T-helper 1 cell treated with Interleukin-12 subunit alpha and Interleukin-12 subunit beta and Interleukin-4 antibody, amounts not matched to agents 30 μg/mL and 1 μg/mL, for 36 hours (primary cell): ENCODE results near the gene ABL2.
"Not testable (repeated sequence)": the region's sequence is repeated elsewhere in the genome, so short reads cannot be mapped to it uniquely, and the experiment has no call there.

Source experiments
- H3K27ac Mint-ChIP-seq: one replicate; pipeline ENCODE4 v1.8.0; 2021; ENCODE audit warnings: mild to moderate bottlenecking, mixed read lengths
- H3K27me3 Mint-ChIP-seq: one replicate; pipeline ENCODE4 v1.8.0; 2021; ENCODE audit warnings: low read depth, mixed read lengths
- H3K36me3 Mint-ChIP-seq: one replicate; pipeline ENCODE4 v1.8.0; 2021; ENCODE audit warnings: low read depth, mixed read lengths
- H3K4me1 Mint-ChIP-seq: one replicate; pipeline ENCODE4 v1.8.0; 2021; ENCODE audit warnings: low read depth, mixed read lengths
- H3K4me3 Mint-ChIP-seq: one replicate; pipeline ENCODE4 v1.8.0; 2021; ENCODE audit warnings: mild to moderate bottlenecking, moderate library complexity, mixed read lengths
- H3K9me3 Mint-ChIP-seq: one replicate; pipeline ENCODE4 v1.8.0; 2021; ENCODE audit warnings: mixed read lengths

Gene ABL2

DNA sequence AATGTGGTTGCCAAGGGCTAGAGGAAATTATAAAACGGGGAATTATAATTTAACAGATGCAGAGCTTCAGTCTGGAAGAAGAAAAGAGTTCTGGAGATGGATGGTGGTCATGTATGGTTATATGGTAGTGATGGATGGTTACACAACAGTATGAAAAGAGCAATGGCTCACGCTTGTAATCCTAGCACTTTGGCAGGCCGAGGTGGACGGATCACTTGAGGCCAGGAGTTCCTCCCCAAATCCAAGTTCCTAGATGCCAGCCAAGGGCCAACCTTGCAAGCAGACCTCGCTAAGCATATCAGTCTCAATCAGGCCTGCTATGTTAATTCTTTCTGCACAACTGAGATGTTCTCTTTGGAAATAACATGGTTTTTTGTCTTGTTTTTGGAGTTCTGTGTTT, 33.6 kb downstream of the ABL2 start:
- H3K4me3 Mint-ChIP-seq, H3K4me1 Mint-ChIP-seq, H3K27ac Mint-ChIP-seq, H3K9me3 Mint-ChIP-seq, H3K36me3 Mint-ChIP-seq, H3K27me3 Mint-ChIP-seq: not testable (repeated sequence)

DNA sequence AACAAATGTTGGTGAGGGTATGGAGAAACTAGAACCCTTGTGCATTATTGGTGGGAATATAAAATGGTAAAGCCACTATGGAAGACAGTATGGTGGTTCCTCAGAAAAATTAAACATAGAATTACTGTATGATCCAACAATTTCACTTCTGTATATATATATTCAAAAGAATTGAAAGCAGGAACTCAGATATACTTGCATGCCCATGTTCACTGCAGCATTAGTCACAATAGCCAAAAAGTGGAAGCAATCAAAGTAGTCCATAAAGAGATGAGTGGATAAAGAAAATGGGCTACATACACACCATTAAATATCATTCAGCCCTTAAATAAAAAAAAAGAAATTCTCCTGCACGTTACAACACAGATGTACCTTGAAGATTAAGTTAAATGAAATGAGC, 34.1 kb downstream of the ABL2 start:
- no peaks in the 10 kb centered on the region for H3K36me3 Mint-ChIP-seq

DNA sequence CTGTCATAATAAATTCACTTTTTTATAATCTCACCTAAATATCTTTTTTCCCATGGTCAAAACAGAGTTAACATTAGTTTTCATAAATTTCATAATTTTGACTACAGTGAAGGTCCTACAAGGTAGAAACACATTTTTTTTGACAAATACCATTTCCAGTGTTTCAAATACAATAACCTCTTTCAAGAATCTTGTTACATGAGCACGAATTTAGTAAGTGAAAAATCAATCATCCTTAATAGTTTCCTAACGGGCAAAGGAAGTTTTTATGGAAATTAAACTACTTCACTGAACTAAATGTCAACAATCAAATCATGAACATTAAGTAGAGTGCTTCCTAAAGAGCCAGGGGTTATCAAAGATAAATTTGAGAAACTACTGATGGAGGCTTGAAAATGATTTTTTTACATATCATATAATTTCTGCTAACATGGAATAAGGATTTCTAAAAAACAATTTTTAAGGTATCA, 35.4 kb downstream of the ABL2 start:
- H3K4me1 Mint-ChIP-seq, result peaks cover 10% of the 10 kb centered on the region

More for the DNA sequence above, 34.1 kb downstream of the ABL2 start:
- peaks cover 10% of the 10 kb centered on the region for H3K4me1 Mint-ChIP-seq
- no peak overlapping the region for H3K4me3 Mint-ChIP-seq
- no peaks in the 10 kb centered on the region for H3K9me3 Mint-ChIP-seq
- H3K27me3 Mint-ChIP-seq, result no peaks in the 10 kb centered on the region
- no peak overlapping the region for H3K27ac Mint-ChIP-seq

DNA sequence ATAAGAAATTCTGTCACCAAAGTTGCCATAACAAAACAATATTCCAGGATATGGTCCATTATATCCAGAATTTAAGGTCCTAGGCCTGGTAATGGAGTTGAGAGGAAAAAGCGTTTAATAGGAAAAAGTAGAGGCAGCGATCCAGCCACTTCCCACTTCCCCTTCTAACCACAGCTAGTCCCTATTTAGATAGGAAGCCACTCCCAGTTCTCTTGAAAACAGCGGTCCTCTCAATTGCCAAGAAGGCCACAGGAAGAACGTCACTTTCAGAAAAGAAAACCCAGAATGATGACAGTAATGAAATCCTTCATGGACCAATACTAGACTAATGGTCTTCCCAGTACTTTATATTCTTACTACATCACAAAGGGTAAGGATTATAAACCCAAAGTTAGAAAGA, 38.6 kb downstream of the ABL2 start:
- H3K27me3 Mint-ChIP-seq, result no peaks in the 10 kb centered on the region
- peaks cover 20% of the 10 kb centered on the region for H3K4me1 Mint-ChIP-seq
- H3K36me3 Mint-ChIP-seq, result no peaks in the 10 kb centered on the region
- no peak overlapping the region for H3K4me3 Mint-ChIP-seq
- no peaks in the 10 kb centered on the region for H3K9me3 Mint-ChIP-seq
- peak overlapping the region; percentile 15 for H3K27ac Mint-ChIP-seq

More for the DNA sequence above, 35.4 kb downstream of the ABL2 start:
- Mint-ChIP-seq H3K27ac (no peak overlapping the region), H3K27me3 (no peaks in the 10 kb centered on the region), H3K36me3 (no peaks in the 10 kb centered on the region), H3K4me3 (no peak overlapping the region), H3K9me3 (no peaks in the 10 kb centered on the region)

DNA sequence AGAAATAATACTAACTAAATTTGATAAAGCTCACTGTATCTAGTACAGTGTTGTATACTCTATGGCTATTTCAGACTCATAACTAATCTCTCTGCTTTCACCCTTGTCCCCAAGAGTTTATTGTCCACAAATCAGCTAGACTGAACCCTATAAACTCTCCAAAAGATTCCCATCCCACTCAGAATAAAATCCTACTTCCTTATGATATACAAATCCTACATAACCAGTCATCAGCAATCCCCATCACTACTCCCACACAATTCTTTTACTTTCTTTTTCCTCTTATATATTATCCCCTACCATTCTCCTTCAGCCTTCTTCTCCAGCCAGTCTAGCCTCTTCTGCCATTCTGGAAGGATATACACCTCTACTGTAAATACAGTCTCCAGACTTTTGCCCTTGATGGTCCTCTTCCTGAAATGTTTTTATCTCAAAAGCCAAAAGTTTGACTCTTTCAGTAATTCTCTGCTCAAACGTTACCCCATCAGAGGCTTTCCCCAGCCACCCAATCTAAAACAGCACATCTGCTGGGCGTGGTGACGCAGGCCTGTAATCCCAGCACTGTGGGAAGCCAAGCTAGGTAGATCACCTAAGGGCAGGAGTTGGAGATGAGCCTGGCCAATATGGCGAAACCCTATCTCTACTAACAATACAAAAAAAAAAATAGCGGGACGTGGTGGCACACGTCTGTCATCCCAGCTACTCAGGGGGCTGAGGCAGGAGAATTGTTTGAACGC, 41.6 kb downstream of the ABL2 start:
- H3K27me3 Mint-ChIP-seq, result no peaks in the 10 kb centered on the region
- no peak overlapping the region for H3K4me3 Mint-ChIP-seq
- no peak overlapping the region for H3K27ac Mint-ChIP-seq
- H3K9me3 Mint-ChIP-seq, result no peaks in the 10 kb centered on the region
- no peaks in the 10 kb centered on the region for H3K36me3 Mint-ChIP-seq
- peaks cover 23% of the 10 kb centered on the region for H3K4me1 Mint-ChIP-seq

DNA sequence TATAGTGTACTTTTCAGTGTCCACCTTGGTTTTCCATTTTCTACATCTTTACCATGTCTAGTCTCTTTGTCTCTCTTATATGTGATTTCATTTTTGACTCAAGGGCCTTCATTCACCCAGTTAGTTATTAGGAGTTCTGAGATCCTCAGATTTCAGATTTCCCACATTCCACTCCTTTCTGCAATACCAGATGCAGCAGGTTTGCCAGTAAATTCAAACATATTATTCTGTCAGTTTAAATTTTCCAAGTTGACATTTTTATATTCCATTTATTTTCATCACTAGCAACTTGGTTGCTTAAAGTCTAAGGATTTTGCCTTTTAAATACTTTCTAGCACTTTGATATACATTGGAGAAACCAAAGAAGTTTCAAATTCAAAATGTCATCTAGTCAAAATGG, 42.4 kb downstream of the ABL2 start:
- Mint-ChIP-seq H3K4me1 (peaks cover 23% of the 10 kb centered on the region), H3K4me3 (no peak overlapping the region), H3K36me3 (no peaks in the 10 kb centered on the region), H3K27ac (no peak overlapping the region), H3K27me3 (no peaks in the 10 kb centered on the region), H3K9me3 (no peaks in the 10 kb centered on the region)

DNA sequence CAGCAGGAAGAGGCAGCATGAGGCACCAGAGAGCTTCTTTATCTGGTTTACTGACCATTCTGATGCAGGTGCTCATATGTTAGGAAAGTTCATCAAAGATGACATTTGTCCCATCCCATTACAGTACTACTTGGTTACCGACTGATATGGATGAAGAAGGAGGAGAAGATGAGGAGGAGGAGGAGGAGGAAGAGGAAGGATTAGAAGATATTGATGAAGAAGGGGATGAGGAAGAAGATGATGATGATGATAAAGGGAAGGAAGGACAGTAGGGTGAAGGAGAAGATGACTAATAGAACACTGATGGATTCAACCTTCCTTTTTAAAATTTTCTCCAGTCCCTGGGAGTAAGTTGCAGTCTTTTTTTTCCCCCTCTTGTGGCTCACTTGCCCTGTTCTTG, 45.1 kb downstream of the ABL2 start:
- Mint-ChIP-seq H3K4me3 (no peak overlapping the region), H3K4me1 (peaks cover 16% of the 10 kb centered on the region), H3K36me3 (no peaks in the 10 kb centered on the region), H3K27ac (no peak overlapping the region), H3K27me3 (no peaks in the 10 kb centered on the region), H3K9me3 (no peaks in the 10 kb centered on the region)

DNA sequence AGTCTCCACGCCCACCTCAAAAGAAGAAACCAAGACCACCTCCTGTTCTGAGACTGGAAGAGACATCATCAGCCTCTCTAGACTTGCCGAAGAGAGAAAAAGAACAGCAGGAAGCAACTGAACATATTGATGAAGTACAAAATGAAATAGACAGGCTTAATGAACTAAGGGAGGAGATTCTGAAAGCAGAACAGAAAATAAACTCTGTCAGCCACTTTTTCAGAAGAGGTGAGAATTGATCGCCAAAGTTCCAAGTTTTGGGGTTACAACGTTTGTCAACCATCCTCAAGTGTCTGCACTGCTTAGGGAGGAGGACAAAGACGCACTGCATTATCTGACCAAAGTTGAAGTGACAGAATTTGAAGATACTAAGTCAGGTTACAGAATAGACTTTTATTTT, 45.6 kb downstream of the ABL2 start:
- no peak overlapping the region for H3K27ac Mint-ChIP-seq

DNA sequence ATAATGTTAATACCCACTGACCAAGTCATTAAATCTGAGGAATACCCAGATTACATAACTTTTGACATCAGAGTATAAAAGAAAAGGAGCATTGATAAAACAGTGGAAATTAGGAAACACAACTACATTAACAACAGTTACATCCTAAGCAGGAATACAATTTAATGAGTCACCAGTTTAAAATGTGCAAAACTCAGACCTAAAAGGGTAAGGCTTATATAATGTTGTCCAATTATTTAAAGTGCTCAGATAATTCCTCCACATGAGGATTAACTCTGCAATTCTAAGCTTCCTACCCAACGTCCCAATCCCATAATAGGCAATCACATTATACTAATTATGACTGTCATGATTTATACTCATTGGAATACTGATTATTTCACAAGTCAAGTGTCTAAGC, 50.5 kb downstream of the ABL2 start:
- Mint-ChIP-seq H3K4me3 (no peak overlapping the region), H3K27me3 (no peaks in the 10 kb centered on the region), H3K27ac (no peak overlapping the region), H3K4me1 (peaks cover 6% of the 10 kb centered on the region), H3K36me3 (no peaks in the 10 kb centered on the region), H3K9me3 (no peaks in the 10 kb centered on the region)

More for the DNA sequence above, 45.6 kb downstream of the ABL2 start:
- H3K9me3 Mint-ChIP-seq, result no peaks in the 10 kb centered on the region
- peaks cover 16% of the 10 kb centered on the region for H3K4me1 Mint-ChIP-seq
- H3K4me3 Mint-ChIP-seq, result no peak overlapping the region
- H3K27me3 Mint-ChIP-seq, result no peaks in the 10 kb centered on the region
- H3K36me3 Mint-ChIP-seq, result no peaks in the 10 kb centered on the region

DNA sequence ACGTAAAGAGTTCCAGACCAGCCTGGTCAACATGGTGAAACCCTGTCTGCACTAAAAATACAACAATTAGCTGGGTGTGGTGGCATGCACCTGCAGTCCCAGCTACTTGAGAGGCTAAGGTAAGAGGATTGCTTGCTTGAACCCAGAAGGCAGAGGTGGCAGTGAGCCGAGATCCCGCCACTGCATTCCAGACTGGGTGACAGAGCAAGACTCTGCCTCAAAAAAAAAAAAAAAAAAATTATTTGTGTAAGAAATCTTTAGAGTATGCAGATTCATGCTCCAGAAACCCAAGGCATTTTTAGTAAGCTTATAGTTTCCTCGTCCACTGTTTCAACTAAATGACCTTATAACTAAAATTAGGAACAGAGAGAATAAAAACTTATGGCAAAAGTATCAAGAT, 51.3 kb downstream of the ABL2 start:
- Mint-ChIP-seq H3K4me3 (no peak overlapping the region), H3K27me3 (no peaks in the 10 kb centered on the region), H3K36me3 (no peaks in the 10 kb centered on the region), H3K27ac (no peak overlapping the region), H3K9me3 (no peaks in the 10 kb centered on the region), H3K4me1 (peaks cover 4% of the 10 kb centered on the region)

DNA sequence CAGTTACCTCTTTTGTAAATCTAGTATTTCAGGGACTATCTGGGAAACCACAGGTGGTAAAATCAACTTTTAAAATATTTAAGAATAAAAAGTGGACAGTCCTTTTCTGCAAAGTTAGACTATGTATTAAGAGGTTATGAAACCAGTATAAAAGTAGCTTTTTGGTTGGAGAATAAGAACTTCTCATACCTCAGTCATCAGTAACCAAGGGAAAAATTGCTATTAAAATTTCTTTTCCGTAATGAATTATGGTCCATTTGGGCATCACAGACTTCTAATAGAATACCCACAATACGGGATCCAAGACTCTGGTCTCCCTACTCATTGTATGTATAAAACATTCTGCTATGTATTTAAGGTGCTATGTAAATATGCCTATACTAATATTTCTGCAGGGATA, 51.9 kb downstream of the ABL2 start:
- Mint-ChIP-seq H3K27me3 (no peaks in the 10 kb centered on the region), H3K9me3 (no peaks in the 10 kb centered on the region), H3K4me3 (no peak overlapping the region), H3K36me3 (no peaks in the 10 kb centered on the region), H3K4me1 (peaks cover 4% of the 10 kb centered on the region), H3K27ac (no peak overlapping the region)

DNA sequence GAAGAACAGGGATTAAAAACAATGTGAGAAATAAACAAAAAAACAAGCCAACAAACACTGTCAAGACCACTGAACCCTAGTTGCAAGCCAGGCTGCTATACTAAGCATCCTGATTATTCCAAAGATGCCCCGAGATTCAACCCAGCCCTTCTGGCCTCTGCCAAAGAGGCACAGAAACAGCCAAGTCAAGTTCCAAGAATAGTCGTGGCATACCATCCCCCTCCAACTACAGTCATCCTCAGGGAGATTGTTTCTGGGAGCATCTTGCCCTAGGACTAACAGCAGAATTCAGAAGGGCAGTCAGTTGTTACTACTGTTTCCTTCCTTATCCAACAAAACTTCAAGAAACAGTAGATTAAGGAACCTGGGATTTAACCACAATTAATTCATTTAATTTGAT, 52.3 kb downstream of the ABL2 start:
- no peaks in the 10 kb centered on the region for H3K36me3 Mint-ChIP-seq

DNA sequence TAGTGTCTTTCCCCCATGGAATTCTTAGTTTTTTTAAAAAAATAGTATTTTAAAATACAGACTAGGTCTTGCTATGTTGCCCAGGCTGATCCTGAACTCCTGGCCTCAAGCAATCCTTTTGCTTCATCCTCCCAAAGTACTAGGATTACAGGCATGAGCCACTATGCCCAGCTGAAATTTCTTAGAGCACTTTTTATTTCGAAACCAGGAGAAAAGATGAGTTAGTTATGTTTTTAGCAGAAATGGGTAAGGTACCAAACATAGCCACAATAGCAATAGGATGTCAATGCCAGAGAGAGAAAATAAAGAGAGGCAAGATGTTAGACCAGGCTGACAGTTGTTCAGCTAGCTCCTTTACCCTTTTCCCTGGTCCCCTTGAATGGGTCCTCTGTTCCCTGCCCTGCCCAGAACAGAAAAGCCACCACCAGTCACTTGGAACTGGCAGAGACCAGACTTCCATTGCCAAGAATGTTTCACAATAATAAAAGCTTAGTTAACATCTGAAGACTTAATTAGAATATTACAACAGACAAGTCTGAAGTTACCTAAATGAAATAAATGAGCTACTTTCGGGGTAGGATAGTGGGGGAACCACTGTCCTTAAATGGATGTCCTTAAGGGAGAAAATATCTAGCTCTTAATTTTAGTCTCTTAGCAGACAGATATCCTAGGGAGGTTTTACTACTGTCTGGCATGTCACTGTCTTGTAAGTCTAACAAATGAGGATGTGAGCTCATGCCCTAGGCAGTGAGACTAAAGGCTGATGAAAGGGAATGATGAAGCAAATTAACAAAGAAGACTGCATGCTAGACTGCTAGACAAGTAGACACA, 54.3 kb downstream of the ABL2 start:
- Mint-ChIP-seq H3K27me3 (no peaks in the 10 kb centered on the region), H3K4me3 (no peak overlapping the region), H3K9me3 (no peaks in the 10 kb centered on the region), H3K36me3 (no peaks in the 10 kb centered on the region), H3K4me1 (peaks cover 1% of the 10 kb centered on the region), H3K27ac (no peak overlapping the region)

More for the DNA sequence above, 52.3 kb downstream of the ABL2 start:
- Mint-ChIP-seq H3K4me3 (no peak overlapping the region), H3K27ac (no peak overlapping the region), H3K27me3 (no peaks in the 10 kb centered on the region), H3K4me1 (peaks cover 3% of the 10 kb centered on the region), H3K9me3 (no peaks in the 10 kb centered on the region)

DNA sequence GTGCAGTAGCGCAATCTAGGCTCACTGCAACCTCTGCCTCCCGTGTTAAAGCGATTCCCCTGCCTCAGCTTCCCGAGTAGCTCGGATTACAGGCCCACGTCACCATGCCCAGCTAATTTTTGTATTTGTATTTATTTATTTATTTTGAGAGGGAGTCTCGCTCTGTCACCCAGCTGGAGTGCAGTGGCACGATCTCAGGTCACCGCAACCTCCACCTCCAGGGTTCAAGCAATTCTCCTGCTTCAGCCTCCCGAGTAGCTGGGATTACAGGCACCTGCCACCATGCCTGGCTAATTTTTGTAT, 59.1 kb downstream of the ABL2 start:
- not testable (repeated sequence) for H3K27ac Mint-ChIP-seq, H3K4me1 Mint-ChIP-seq, H3K27me3 Mint-ChIP-seq, H3K36me3 Mint-ChIP-seq, H3K4me3 Mint-ChIP-seq, H3K9me3 Mint-ChIP-seq
